A204.1 (cell line): ENCODE results near the gene FAF1.

ENCODE experiments used
- FAIRE-seq: peaks from 2 replicates; lab custom pipeline; 2012; peaks lifted over from hg19 to GRCh38; lab: Jason Lieb, UNC

The FAF1 gene

DNA sequence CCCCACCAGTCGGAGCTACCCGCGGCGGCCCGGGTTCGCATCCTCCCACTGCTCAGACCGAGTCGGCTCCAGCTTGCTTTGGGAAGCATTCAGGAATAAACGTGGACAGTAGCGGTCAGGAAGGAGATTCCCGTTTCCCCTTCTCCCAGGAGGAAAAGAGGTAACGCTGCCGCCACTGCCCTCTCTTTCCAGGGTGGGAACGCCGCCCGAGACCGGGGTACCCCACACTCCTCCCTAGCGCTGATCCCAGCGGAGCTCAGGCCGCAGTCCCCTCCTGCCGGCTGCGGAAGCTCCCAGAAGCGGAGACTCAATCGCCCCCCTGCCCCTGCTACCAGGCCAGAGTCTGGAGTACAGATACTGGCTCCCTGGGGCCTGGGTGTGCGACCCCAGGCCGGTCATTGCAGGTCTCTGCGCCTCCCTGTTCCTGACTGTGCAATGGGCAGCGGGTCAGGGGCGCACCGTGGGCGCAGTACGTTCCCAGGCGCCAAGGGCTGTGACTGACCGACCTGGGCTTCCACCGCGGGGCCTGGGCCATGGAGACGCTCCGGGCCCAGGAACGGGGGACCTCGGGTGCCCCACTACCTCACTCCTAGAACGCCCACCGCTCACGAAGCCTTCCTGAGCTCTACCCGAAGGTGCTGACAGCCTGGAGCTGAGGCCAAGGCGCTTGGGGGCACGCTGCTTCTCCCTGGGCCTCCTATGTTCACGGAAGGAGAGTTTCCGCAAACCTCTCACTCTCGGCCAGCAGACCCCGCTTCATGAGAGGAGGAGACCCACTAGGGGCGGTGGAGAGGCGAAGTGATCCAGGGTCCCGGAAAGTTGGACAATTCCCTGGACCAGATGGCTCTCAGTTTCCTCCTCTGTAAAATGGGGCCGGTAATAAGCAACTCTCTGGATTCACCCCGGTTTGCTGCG lies 544.6 kb downstream of the FAF1 start:
- FAIRE-seq, result no peak

GRCh38 chr1:50414853-50415234 lies 545.2 kb downstream of the FAF1 start:
- no peak for FAIRE-seq

DNA sequence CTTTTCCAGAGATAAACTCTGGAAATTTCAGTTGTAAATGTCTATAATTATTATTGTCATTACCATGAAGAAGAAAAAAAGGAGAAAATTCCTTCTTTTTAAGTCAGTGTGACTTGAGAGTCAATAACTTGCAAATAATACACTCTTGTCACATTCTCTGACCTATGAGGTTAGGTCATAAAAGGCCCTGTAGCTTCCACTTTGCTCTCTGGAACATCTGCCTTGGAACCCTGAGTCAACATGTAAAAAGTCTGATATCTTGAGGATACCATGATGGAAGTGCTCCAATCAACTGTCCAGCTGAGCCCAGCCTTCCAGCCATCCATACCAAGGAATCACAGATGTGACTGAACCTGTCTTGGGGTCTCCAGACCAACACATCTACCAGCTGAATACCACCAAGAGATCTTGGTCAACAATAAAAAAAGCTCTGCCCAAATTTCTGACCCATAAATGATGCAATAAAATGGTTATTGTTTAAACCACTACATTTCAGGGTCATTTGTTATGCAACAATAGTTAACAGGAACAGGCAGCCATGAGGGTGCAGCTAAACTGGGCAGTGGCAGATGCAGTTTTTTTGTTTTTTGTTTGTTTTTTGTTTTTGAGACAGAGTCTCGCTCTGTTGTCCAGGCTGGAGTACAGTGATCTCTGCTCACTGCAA lies 547.1 kb downstream of the FAF1 start:
- FAIRE-seq, result no peak

DNA sequence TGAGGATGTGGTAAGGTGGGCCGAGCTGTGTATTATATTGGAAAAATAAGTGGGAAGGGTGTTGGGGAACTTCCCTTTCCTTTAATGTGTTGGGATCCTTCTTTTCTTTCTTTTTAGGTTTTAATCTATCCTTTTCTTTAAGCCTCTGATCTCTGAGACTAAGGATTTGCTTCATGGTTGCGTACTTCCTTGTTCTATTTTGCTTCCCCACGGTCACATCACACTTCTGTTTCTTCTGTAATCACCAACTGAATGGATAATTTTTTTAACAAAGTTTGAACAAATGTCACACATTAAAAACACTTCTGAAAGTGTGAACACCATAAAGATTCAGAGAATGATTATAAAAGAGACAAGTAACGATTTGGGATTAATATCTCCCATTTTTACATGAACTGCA lies 554.3 kb downstream of the FAF1 start:
- no peak for FAIRE-seq

- FAIRE-seq, result no peak
These were observed 566.4 kb downstream of the FAF1 start for GRCh38 chr1:50393522-50394120.
